ENCODE measurements around the gene FNIP1. TPM values are rescaled to one million over a fixed set of nuclear protein-coding genes. Genes with fewer than 3 reads are reported as not detected.

FNIP1 gene
- total RNA-seq, 1 experiment from 2014 or later, result 16.4 TPM

DNA sequence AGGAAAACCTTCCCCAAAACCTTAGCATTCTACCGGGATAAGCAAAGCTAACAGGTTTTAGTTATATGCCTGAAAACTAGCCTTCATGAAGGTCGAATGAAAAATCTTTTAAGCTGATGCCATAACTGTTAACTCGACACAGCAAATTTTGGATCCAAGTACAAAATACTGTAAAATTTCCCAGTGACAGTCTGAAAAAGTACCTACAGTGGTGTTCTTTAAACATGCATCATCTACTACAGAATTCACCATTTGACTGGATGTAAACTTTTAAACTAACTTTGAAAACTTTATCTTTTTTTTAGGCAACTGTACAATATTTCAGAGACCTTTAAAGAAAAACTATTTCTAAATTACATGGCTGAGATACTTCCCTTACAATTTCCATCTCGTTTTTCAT is 162.6 kb downstream of the FNIP1 start:
- H3K9me3 ChIP-seq (ENCODE audit: control insufficient read depth in 1 of 2, insufficient read depth in 1 of 2, low read depth in 1 of 2, low read length in 2 of 2), result no peaks in the 10 kb centered on the region
- H3K27me3 ChIP-seq (ENCODE audit: insufficient read depth, low read length), result no peaks in the 10 kb centered on the region
- RAD21 ChIA-PET (ENCODE audit: low non-redundant PET in 1 of 2, low total read pairs in 2 of 2, uncharacterized antibody in 2 of 2, unreplicated experiment in 2 of 2), result no interaction called here
- DNase-seq (ENCODE audit: low read depth, low spot score) (no peak), ATAC-seq (no peak)
- peak overlapping the region; percentile 83 for H3K9ac ChIP-seq (ENCODE audit: low read length)
- peaks cover 8 to 38% of the 10 kb centered on the region in 2 experiments for H3K4me1 ChIP-seq (ENCODE audit: control insufficient read depth in 1 of 2, insufficient read depth in 2 of 2, low read length in 2 of 2)
- TF ChIP-seq FOSL1 (IDR thresholded peaks at IDR 0.05; ENCODE audit: low read depth) (no peak), ZBTB33 (IDR thresholded peaks at IDR 0.05; ENCODE audit: extremely low read depth, insufficient replicate concordance, low read length) (no peak), SP1 (IDR thresholded peaks at IDR 0.05; ENCODE audit: low read depth) (no peak), SIN3A (IDR thresholded peaks at IDR 0.05; ENCODE audit: low read depth) (no peak), REST (IDR thresholded peaks at IDR 0.05; ENCODE audit: low read depth) (no peak), CTCF (IDR thresholded peaks at IDR 0.05 in 2 of 3, conservative IDR thresholded peaks at IDR 0.05 in 1 of 3; ENCODE audit: borderline replicate concordance in 1 of 3, insufficient read depth in 1 of 3, low read depth in 2 of 3, low read length in 2 of 3) (no peak), YY1 (IDR thresholded peaks at IDR 0.05; ENCODE audit: extremely low read depth, insufficient replicate concordance, low read depth, low read length) (no peak), POLR2AphosphoS5 (IDR thresholded peaks at IDR 0.05; ENCODE audit: low read depth, low read length) (no peak), EZH2 (IDR thresholded peaks at IDR 0.05) (no peak), EGR1 (IDR thresholded peaks at IDR 0.05; ENCODE audit: low read depth) (no peak)
- POLR2A ChIA-PET, result no interaction called here
- BruUV-seq (replicated peaks), result no TSS peak
- H3K36me3 ChIP-seq (ENCODE audit: control insufficient read depth in 1 of 2, insufficient read depth in 2 of 2, low read length in 2 of 2), result no peaks in the 10 kb centered on the region
- H3K4me3 ChIP-seq (replicated peaks in 1 of 2; ENCODE audit: low read depth in 1 of 2, low read length in 2 of 2), result peak overlapping the region; percentile 85 to 88
- CTCF ChIA-PET, result no interaction called here
- peak overlapping the region; percentile 88 for H3K27ac ChIP-seq (ENCODE audit: low read depth, low read length)
- H3K79me2 ChIP-seq (ENCODE audit: insufficient read depth, low read length), result peaks cover 57% of the 10 kb centered on the region
- intact Hi-C loops (cut with micrococcal nuclease), result loop anchor here (2.0 kb wide), 1 partner anchor 163 kb away; the partner anchor contains the start of gene FNIP1
- no peaks in the 10 kb centered on the region for H4K20me1 ChIP-seq (ENCODE audit: insufficient read depth)
- peak overlapping the region; percentile 77 for H3K4me2 ChIP-seq (ENCODE audit: low read length)
- no peaks in the 10 kb centered on the region for H3K9me2 ChIP-seq (ENCODE audit: insufficient read depth)
- no peak overlapping the region for H2AFZ ChIP-seq (ENCODE audit: low read depth, low read length, poor library complexity, severe bottlenecking)

Measured in HCT116 (cell line).